ACC112 (cell line): Measurements from ENCODE around the gene TMTC2.

ENCODE experiments used
- H2AFZ ChIP-seq: fragments of 200-600 bp; sonication (generic); one replicate; pipeline ENCODE4 v1.6.0; 2017; ENCODE audit warnings: antibody characterized with exemption, low read length; ENCODE audit not compliant: unreplicated experiment
- H3K27ac ChIP-seq: fragments of 200-600 bp; sonication (generic); 2 replicates; pipeline ENCODE4 v1.5.1; 2014; ENCODE audit warnings: low read depth, mild to moderate bottlenecking, antibody characterized with exemption, low read length, moderate library complexity
- H3K27me3 ChIP-seq: fragments of 200-600 bp; sonication (generic); 2 replicates; pipeline ENCODE4 v1.6.1; 2014; ENCODE audit warnings: mild to moderate bottlenecking, antibody characterized with exemption, low read length, moderate library complexity, mixed read lengths; ENCODE audit not compliant: insufficient read depth
- H3K36me3 ChIP-seq: fragments of 200-600 bp; sonication (generic); 2 replicates; pipeline ENCODE4 v1.6.1; 2016; ENCODE audit warnings: mild to moderate bottlenecking, antibody characterized with exemption, low read length, moderate library complexity, mixed read lengths; ENCODE audit not compliant: insufficient read depth
- H3K4me1 ChIP-seq: fragments of 200-600 bp; sonication (generic); one replicate; pipeline ENCODE4 v1.6.1; 2016; ENCODE audit warnings: low read length, mixed read lengths; ENCODE audit not compliant: insufficient read depth, unreplicated experiment, control insufficient read depth
- H3K4me3 ChIP-seq: fragments of 200-600 bp; sonication (generic); 2 replicates; pipeline ENCODE4 v1.5.1; 2014; ENCODE audit warnings: mild to moderate bottlenecking, low read depth, low read length
- H3K79me2 ChIP-seq: fragments of 200-600 bp; sonication (generic); one replicate; pipeline ENCODE4 v1.6.0; 2016; ENCODE audit warnings: low read length; ENCODE audit not compliant: control insufficient read depth, unreplicated experiment, insufficient read depth

TMTC2 gene

DNA sequence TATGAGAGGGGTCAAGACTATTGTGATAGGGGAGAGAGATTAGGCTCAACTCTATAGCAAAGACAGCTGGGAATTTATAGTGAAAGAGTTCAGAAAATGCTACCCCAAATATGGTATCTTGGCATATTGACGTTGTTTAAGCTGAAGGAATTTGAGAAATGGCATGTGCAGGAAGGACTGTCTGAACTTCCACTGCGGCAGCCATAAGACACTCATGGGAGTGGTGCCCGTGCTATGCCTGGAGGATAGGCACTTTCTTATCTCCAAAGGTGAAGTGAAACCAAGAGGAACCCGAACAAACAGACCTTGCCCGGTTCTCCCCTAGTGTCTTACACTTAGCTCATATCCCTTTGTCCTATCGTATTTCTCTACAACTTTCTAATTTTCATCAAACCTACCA is 390.3 kb downstream of the TMTC2 start:
- no peaks in the 10 kb centered on the region for H3K27me3 ChIP-seq
- no peak overlapping the region for H2AFZ ChIP-seq
- H3K79me2 ChIP-seq = no peaks in the 10 kb centered on the region
- no peaks in the 10 kb centered on the region for H3K4me1 ChIP-seq
- H3K27ac ChIP-seq = no peak overlapping the region
- H3K36me3 ChIP-seq = no peaks in the 10 kb centered on the region
- no peak overlapping the region for H3K4me3 ChIP-seq

DNA sequence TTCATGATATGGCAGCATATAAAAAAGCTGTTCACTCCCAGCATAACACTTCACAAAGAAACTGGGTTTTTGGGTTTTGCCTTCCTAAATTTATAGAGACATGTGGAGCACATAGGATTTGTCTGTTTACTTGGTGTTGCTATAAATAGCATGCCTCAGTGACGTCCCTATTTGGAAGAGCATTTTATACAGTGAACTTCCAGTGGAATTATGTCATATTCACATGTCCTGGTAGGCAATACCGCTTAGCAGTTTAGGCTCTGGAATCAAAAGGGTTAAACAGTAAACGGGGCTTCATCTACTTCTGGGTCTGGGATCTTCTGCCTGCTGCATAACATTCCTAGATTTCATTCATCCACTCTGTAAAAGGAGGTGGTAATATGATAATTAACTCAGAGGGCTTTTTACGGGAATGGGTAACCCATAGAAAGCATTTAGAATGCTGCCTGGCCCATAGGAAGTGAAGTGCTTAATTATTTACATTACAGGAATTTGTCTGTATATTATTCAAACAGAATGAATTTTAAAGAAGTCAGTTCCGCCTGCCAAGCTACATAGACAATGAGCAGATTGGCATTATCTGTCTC is 396.1 kb downstream of the TMTC2 start:
- no peaks in the 10 kb centered on the region for H3K4me1 ChIP-seq
- no peak overlapping the region for H3K4me3 ChIP-seq
- no peak overlapping the region for H3K27ac ChIP-seq
- H3K36me3 ChIP-seq = no peaks in the 10 kb centered on the region
- H3K79me2 ChIP-seq = no peaks in the 10 kb centered on the region
- no peaks in the 10 kb centered on the region for H3K27me3 ChIP-seq
- no peak overlapping the region for H2AFZ ChIP-seq

DNA sequence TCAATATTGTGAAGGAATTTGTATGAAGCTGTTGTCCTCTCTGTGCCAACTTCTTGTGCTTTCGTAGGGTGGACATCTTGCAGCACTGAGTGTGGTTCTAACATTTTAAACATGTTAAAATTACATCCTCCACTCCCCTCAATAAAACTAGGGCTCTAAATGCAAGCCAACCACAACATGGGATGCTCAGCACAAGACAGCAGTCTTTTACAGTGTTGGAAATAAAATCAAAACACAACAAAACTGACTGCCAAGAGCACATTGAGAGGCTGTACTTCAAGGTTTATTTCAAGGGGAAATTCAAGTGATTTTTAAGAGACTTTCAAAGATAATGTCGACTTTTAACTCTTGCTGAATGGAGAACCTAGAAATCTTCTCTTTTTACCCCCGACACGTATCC is 396.9 kb downstream of the TMTC2 start:
- Histone ChIP-seq H3K4me1 (no peaks in the 10 kb centered on the region), H3K79me2 (no peaks in the 10 kb centered on the region), H3K27me3 (no peaks in the 10 kb centered on the region), H3K36me3 (no peaks in the 10 kb centered on the region), H3K4me3 (no peak overlapping the region), H2AFZ (no peak overlapping the region), H3K27ac (no peak overlapping the region)

DNA sequence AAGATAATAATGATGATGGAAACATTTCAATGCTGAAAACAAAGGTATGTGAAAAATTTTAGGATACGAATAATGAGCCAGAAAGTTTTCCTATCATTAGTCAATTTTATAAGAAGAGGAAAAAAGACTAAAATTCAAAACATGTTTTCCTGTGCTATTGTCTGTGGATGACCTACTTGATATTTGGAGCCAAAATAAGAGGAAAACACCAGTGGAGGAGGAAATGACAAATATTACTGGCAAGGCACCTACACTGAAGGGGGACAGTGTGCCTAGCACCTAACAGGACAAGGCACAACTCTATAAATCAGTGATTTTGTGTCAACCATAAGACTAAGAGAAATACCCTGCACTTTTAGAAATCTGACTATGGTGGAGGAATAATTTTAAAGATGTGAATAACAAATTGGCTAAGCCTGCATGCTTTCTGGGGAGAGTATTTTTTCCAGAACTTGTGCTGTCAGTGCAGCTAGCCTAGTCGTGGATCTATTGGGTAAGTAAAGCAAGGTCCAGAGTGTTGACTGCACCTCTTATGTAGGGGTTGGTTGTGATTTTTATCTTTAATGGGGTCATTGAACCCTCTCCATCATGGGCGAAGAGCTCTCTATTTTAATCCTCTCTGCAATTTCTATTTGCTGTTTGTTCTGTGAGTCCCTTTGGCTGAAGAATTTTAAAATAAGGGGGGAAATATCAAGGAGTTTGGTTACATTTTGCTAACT is 398.0 kb downstream of the TMTC2 start:
- Histone ChIP-seq H3K36me3 (no peaks in the 10 kb centered on the region), H3K4me3 (no peak overlapping the region), H3K27ac (no peak overlapping the region)

DNA sequence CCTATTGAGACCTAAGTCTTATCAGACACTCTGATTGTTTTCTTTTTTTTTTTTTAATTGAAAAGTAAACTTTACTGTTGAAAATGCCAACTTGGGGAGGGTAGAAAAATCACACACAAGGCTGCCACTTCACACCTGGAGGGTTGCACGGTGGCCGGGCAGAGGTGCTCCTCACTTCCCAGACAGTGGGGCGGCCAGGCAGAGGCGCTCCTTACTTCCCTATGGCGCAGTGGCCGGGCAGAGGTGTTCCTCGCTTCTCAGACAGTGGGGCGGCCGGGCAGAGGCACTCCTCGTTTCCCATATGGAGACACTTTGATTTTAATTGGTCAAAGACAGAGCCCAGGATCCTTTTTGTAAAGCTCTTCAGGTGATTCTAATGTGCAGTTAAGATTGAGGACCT is 399.3 kb downstream of the TMTC2 start:
- H2AFZ ChIP-seq = no peak overlapping the region
- H3K79me2 ChIP-seq = no peaks in the 10 kb centered on the region
- H3K27ac ChIP-seq = no peak overlapping the region
- no peaks in the 10 kb centered on the region for H3K27me3 ChIP-seq
- no peaks in the 10 kb centered on the region for H3K36me3 ChIP-seq
- H3K4me1 ChIP-seq = no peaks in the 10 kb centered on the region
- no peak overlapping the region for H3K4me3 ChIP-seq

More for the DNA sequence above, 398.0 kb downstream of the TMTC2 start:
- H3K79me2 ChIP-seq = no peaks in the 10 kb centered on the region
- H3K4me1 ChIP-seq = no peaks in the 10 kb centered on the region
- no peaks in the 10 kb centered on the region for H3K27me3 ChIP-seq
- H2AFZ ChIP-seq = no peak overlapping the region

DNA sequence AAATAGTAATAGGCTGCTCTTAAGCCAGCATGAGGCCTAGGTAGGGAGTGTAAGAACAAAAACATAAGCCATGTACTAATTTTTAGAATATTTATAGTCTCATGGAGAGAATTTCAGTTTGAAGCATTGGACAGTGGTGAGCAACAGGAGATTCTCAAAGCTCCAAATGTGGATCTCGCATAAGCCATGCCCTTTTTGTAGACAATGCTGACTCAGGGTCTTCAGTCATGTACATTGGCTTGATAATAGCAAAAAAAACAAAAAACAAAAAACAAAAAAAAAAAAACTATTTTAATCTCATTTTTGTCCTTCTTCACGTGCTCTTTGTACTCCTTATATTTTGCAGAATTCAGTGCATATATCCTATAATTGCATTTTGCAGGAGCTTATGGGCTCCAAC is 402.9 kb downstream of the TMTC2 start:
- Histone ChIP-seq H3K4me3 (no peak overlapping the region), H2AFZ (no peak overlapping the region), H3K79me2 (no peaks in the 10 kb centered on the region), H3K27me3 (no peaks in the 10 kb centered on the region), H3K27ac (no peak overlapping the region), H3K4me1 (no peaks in the 10 kb centered on the region), H3K36me3 (no peaks in the 10 kb centered on the region)

DNA sequence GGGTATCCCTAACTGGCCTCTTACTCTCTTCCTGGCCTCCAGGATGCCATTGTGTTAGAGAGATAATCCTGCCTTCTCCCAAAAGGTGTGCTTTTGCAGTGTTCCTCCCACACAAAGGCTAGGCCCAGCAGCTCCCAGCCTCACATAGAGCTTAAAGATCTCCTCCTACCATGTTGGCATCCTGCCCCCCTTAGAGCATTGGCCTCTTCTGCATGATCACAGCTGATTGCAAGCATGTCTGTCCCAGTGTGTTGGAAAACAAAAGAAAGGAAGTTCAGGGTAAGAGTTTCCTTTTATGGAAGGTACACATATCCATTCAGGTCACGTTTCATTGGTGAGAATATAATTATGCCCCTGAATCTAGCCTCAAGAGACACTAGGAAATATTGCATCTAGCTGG is 405.4 kb downstream of the TMTC2 start:
- H3K79me2 ChIP-seq = no peaks in the 10 kb centered on the region
- H3K4me3 ChIP-seq = no peak overlapping the region
- no peaks in the 10 kb centered on the region for H3K4me1 ChIP-seq
- no peak overlapping the region for H3K27ac ChIP-seq
- no peaks in the 10 kb centered on the region for H3K36me3 ChIP-seq
- H2AFZ ChIP-seq = no peak overlapping the region
- no peaks in the 10 kb centered on the region for H3K27me3 ChIP-seq

DNA sequence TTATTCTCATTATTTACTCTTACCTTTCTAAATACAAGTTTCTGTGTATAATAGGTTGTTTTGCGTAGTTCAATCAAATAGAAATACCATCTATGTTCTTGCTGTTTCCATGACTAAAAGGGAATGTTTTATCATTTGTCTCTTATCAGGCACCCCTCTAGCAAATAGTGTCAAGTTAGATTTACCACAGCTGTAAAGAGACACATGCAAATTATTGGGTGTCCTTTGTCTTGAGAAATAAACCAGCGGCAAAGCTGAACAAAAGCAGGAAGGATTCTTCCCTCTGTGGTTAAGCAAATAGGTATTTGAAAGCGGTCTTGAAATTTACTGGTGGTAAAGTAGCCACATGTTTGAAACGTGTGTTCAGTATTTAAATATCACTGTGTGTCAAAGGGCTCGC is 405.9 kb downstream of the TMTC2 start:
- Histone ChIP-seq H3K27me3 (no peaks in the 10 kb centered on the region), H2AFZ (no peak overlapping the region), H3K4me1 (no peaks in the 10 kb centered on the region), H3K79me2 (no peaks in the 10 kb centered on the region), H3K27ac (no peak overlapping the region), H3K4me3 (no peak overlapping the region), H3K36me3 (no peaks in the 10 kb centered on the region)

DNA sequence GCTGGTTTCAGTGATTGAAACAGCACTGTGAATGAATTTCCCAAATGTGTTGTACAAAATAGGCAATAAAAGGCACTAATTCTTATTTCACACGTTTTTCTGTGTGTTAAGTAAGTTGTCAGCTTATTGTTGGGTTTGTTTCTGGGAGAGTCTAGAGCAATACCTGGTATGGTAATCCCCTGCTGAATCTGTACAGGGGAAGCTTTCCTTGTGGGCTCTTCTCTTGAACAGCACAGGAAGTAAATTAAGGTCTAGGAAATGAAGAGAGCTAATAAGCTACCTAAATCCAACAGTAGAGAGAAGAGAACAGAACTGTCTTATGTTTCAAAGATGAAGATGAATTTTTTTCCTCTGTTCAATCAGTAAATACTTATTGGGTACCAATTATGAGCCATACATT is 406.7 kb downstream of the TMTC2 start:
- no peaks in the 10 kb centered on the region for H3K36me3 ChIP-seq
- no peaks in the 10 kb centered on the region for H3K79me2 ChIP-seq
- H3K4me1 ChIP-seq = no peaks in the 10 kb centered on the region
- no peaks in the 10 kb centered on the region for H3K27me3 ChIP-seq
- H3K4me3 ChIP-seq = no peak overlapping the region
- no peak overlapping the region for H3K27ac ChIP-seq
- H2AFZ ChIP-seq = no peak overlapping the region

DNA sequence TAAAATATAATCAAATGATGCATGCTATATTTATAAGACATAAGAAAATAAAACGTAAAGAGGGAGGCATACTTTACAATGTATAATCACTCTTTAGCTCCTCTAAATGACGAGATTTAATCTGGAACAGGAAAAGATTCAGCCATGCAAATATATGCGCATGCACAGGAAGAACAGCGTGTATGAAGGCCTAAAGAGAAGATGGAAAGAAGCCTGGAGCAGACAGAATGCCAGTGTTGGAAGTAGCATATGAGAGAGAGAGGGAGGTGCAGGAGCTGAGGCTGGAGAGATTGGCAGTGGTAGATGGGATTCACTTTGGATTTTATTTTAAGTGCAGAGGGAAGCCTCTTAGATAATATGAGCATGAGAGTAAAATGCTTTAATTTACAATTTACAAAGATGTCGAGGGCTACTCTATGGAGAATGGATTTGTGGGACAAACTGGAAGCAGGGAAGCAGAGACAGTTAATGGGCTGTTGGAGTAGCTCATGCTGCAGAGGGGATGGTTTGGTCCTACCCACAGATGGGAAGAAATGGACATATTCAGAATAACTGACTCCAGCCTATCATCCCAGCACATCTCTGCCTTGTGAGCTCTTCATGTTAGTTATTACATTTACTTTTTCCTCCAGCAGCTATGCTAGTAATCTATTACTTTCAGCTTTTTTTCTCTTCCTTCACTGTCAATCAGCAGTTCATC is 411.1 kb downstream of the TMTC2 start:
- Histone ChIP-seq H3K36me3 (no peaks in the 10 kb centered on the region), H3K4me3 (no peak overlapping the region), H3K4me1 (peaks cover 4% of the 10 kb centered on the region), H3K27me3 (no peaks in the 10 kb centered on the region), H3K79me2 (no peaks in the 10 kb centered on the region), H3K27ac (no peak overlapping the region), H2AFZ (no peak overlapping the region)

DNA sequence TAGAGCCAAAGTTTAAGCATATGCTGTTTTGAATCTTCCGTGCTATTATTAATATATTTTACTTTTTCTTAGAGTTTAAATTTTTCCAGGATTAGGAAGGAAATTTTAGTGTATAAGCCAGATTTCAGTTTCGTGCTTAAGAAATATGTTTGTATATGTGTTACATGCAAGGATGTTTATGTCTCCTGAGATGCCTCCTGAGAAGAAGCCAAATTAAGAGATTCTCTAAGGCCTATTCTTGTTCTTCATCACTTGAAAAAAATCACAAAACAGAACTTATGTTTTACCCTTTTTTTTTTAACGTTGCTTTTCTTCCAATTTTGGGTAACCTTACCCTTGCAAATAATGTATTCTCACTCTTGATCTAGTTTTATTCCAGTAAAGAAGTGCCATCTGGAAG is 412.7 kb downstream of the TMTC2 start:
- H3K4me1 ChIP-seq = peaks cover 4% of the 10 kb centered on the region
- H3K4me3 ChIP-seq = no peak overlapping the region
- H3K27ac ChIP-seq = no peak overlapping the region
- no peaks in the 10 kb centered on the region for H3K27me3 ChIP-seq
- no peaks in the 10 kb centered on the region for H3K36me3 ChIP-seq
- no peak overlapping the region for H2AFZ ChIP-seq
- H3K79me2 ChIP-seq = no peaks in the 10 kb centered on the region
